ENCODE data around the gene STMN1.
A peak's percentile ranks its signal among the peaks of the same experiment; 100 is the strongest.

Gene STMN1

DNA sequence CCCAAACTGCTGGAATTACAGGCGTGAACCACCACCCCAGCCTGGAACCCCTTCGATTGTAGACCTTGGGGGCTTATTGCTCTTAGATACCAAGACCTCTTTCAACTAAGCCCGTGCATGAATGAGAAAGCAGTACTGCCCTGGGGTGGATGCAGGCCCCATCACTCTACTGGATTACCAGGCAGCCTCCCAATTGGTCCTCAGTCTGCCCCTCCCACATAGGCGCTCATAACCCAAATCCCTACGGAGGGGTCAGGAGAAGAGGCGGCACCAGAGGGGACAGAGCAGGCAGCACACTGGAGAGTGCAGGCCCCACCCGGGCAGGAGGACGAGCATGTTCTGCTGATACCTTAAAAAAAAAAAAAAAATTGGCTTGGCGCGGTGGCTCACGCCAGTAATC, 12.4 kb upstream of the STMN1 start:
- no peak for DNase-seq

DNA sequence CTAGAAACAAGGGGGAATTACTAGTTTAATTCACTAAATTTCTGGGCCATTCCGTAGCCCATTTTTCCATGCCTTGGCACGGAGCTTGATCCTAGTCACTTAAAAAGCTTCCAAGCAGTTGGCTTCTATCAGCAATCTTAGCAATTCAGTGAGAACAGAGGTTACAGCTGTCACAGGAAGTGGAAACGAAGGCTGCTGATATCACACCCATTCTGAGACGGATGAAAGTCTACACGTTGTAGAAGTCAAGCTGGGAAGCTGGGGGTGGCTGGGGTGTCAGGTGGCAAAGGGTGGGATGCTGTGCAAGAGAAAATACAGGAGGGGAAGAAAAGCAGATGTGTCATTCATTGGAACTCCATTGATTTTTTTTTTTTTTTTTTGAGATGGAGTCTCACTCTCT, 11.8 kb upstream of the STMN1 start:
- DNase-seq: no peak

DNA sequence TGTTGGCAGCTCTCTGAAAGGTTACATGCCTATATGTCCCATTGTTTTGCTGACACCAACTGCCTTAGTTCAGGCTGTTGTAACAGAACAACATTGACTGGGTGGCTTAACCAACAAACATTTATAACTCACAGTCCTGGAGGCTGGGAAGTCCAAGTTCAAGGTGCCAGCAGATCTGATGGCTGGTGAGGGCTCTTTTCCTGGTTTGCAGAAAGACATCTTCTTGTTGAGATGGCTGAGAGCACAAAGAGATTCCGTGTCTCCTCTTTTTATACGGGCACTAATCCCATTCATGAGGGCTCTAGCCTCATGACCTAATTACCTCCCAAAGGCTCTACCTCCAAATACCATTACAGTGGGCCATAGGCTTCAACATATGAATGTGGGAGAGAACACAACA, 10.2 kb upstream of the STMN1 start:
- DNase-seq: no peak

DNA sequence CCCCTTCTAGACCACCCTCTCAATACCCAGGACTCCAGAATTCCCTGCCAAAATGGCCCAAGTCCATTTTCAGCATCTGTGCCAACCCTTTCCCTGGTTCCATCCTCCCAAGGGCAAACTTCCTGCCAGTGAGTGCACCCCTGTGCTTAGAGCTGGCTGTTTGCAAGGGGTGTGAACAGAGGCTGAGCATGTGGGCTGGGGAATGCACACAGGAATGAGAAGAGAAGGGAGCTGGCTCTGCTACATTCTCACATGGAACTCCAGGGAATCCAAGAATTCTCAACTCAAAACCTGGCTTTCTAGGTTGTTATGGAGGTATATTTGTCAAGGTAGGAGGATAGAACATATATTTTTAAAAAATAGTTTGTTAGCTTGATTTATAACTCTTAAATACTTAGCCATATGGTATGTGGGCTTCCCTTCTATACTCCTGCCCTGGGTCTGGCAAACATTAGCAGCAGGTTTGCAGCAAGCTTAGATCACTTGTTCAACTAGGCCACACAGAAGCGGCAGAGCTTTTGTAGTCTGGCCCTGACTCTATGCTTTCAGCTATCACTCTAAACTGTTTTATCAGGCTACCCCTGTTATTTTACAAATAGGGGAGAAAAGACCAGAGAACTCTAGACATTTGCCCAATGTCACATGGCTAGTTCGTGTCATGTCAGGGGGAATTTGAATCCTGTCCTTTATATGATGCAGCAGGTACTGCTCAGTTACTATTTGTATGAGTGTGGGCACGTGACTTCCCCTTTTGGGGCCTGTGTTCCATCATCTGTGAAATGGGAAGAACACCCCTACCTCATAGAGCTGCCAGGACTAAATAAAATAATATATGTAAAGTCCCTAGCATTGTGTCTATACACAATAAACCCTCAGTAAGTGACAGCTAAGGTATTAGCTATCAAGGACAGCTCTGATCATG, 8.1 kb upstream of the STMN1 start:
- DNase-seq: no peak

DNA sequence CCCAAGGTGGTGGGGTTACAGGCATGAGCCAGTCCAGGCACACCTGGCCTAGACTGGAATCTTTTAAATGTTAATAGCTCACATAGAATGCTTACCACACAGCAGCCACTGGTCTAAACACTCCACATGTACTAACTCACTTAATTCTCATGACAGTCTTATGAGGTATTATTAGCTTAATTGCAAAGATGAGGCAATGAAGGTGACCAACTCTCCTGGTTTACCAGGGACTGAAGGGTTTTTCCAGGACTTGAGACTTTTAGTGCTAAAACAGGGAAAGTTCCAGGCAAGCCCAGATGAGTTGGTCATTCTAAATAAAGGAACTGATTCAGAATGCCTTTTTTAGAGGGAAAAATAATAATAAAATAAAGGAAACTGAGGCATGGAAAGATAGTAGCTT, 7.0 kb upstream of the STMN1 start:
- no peak for DNase-seq

DNA sequence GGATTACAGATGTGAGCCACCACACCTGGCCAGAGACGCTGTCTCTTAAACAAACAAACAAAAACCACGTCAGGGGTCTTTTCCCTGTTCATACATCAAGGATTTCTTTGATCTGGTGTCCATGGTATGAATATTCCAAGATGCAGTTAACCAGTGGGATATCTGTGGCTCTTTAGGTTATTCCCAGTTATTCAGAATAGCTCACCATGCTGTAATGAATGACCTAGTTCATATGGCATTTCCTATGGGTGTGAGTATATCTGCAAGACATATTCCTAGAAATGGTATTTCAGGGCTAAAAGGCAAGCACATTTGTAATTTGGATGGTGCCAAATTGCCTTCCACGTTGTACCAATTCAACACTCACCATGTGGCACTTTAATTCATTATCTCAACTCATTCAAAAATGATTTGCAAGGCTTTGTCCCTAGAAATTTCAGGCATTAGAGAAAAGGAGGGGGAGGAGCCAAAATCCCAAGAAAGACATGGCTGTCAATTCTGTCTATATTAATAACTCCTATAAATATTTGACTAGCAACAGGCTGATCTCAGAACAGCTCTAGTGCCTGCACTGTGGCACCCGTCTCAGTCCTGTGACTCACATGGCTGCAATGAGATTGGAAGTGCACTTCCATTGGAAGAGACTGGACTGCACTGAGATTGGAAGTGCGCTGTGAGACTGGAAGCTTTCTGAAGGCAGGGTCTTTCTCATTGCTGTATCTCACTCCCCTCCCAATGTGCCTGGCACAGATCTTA, 6.0 kb upstream of the STMN1 start:
- no peak for DNase-seq

DNA sequence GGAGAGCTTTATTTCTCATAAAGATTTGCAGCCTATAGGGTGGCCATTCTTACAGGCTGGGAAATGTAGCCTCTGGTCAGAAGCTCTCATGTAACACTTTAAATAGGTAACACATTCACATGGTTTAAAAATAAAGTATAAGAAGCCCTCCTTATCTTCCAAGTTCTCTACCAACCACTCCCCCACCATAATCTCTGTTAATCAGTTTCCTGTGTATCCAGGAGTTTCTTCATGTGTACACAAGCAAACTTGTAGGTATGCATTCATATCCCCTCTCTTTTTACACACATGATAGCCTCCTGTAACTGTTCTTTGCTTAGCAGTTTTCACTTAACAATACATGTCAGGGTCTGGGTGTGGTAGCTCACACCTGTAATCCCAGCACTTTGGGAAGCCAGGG, 4.9 kb upstream of the STMN1 start:
- no peak for DNase-seq

DNA sequence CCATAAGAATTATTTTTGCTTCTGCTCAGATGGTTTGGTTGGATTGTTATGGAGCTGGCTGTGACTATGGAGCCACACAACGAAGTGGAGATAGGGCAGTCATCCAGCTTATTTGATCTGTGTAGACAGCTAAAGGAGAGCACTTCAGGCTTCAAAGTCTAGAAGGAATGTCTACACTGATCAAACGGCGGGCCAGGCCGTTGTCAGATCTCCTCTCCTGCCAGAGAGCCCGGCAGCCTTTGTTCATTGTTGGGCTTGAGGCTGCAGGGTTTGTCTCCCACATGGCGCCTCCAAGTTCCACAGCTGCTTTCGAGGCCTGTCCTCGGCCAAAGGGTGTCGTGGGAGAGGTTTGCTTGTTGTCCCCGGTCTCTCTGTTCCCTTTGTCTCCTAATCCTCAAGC, 2.8 kb upstream of the STMN1 start:
- DNase-seq: no peak

DNA sequence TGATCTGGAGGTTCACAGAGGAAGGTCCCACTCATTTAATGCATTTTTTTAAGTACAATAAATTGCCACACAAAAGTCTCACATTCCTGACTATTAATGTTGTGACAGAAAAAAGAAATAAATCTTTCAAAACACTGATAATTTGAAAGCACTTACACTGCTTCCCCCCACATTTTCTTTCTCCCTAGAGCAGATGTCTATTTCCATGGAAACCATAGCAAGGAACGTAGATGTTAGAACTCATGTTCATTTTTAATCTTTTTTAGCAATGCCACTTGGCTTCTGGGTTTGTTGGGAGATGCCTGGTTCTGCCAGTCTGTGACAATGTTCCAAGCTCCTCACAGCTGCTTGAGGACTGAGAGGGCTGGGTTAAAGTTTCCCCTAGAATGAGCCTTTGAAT, 1.9 kb upstream of the STMN1 start:
- no peak for DNase-seq

DNA sequence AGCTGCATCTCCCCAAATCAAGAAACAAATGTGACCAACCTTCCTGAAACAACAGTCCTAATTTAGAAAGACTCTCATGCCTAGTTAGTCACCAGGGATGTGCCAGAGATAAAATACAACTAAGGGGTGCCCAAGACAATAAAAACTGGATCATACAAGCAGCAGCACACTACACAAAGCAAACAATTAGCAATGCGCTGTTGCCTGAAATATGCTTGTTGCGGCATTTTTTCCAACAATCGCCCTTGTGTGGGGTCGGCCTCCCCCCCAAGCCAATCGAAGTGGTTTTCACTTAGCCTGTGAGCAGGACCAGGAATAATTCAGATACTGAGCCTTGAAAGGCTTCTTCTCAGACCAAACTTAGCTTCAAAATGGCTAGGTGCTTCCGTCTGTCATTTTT, 1.4 kb upstream of the STMN1 start:
- no peak for DNase-seq

DNA sequence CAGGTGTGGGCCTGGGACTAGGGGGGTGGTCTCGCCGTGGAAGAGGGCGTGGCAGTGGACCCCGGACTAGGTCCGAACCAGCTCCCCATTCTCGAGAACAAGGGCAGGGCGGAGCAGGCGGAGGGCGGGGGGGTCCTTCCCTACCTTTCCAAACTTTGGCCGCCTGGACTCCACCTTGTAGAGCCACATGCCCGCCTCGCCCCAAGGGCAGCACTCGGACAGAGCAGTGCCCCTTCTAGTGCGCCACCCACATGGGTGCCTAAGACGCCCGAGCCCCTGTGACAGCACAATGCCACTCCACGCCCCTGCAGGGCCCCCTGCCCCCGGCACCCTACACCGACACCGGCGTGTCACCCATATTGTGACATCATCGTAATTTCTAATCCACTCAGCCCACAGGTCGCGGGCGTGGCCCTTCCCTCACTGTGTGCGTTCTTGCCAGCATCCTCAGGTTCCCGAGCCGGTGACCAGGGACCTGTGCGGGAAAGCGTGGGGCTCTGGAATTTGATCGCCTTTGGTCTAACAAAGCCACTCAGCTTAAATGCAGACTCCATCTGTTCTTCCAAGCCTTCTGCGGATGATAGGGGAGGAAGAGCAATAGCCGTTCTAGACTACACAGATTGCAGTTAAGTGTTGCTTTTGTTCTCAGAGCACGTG, 553 bp upstream of the STMN1 start:
- peak; percentile 11 for DNase-seq

DNA sequence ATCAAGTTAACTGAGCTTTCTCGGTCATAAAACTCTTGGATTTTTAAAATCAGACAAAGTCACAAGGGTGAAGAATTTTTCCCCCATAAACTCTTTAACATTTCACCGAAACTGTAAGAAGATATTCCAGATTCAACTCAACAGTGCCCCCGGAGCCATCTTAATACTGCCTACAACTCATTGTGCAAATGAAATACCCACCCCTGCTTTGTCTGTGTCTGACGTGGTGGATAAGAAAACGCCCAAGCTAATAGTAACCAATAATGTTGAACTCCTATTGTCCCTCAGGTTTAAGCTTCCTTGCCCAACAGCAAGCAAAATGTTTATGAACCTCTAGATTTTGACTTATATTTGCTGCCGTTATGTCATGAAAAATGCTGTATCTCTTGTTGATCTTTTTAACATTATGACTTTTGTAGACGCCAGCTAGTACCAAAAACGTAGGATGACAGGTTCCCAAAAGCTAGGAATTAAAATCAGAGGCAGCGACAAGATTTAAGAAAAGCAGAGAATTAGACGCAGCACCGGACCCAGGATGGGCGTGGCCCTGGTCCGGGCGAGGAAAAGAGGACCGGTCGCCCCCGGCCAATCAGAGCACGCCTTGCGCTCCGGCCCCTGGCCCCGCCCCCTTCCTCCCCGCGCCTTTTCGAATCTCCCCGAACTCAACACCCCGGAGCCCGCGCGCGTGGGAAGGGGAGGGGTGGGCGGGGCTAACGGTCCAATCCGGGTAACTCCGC, 1.1 kb downstream of the STMN1 start:
- DNase-seq: no peak

DNA sequence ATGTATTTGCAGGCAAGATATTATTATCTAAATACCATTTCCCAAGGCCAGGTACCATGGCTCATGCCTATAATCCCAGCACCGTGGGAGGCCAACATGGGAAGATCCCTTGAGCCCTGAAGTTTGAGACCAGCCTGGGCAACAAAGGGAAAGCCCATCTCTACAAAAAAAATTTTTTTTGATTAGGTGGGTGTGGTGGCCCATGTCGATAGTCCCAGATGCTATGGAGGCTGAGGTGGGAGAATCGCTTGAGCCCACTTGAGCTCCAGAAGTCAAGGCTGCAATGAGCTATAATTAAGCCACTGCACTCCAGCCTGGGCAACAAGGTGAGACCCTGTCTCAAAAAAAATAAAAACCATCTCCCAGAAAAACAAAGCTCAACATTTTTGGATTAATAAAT, 2.2 kb downstream of the STMN1 start:
- no peak for DNase-seq

DNA sequence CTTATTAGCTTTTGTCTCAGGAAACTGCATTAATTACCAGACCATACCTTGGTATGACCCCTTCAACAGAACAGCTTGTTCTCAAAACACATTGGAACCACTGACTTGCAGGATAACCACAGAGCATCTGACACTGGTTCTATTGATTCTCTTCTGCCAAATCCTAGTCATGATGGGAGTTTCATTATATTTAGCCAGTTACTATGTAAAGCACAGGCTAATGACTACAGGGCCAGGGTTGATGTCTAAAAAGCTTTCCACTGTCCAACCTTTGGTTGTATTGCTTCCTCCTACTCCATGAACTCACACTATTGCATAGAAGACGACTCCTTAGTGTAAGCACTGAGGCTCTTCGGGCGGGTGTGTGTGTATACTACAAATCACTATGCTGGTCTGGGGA, 3.8 kb downstream of the STMN1 start:
- DNase-seq: no peak

DNA sequence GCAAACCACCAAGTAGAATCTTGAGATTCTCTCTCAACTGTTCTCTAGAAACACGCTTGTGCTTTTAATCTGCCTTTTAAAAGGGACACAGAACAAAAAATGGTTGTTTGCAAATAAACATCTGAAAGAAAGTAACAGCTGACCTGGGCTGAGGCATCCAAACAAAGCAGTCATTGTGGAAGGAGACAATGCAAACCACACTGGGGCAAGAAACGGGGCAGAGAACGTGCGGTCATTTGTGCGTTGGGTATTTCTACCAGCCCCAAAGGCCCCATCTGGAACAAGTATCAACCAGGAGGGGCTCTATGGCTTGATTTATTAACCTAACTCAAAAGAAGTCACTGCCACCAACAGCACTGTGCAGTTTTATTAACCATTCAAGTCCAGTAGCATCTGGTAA, 6.0 kb downstream of the STMN1 start:
- DNase-seq: no peak

DNA sequence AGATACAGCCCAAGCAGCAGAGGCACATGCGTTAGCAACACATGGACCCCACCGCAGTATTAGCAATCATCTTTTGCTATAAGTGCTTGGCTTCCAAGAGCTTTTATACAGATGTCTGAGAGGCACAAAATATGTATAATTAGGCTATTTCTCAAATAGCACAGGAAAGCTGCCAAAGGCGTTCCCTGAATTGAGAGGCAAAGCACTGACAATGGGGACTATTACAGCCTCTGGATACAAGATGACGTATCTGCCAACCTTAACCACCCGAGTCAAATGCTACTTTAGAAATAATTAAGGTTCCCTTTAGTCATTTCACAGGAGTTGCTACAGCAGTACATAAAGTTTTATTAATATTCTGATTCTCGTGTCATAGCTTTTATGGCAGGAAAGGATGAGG, 6.4 kb downstream of the STMN1 start:
- DNase-seq: no peak

DNA sequence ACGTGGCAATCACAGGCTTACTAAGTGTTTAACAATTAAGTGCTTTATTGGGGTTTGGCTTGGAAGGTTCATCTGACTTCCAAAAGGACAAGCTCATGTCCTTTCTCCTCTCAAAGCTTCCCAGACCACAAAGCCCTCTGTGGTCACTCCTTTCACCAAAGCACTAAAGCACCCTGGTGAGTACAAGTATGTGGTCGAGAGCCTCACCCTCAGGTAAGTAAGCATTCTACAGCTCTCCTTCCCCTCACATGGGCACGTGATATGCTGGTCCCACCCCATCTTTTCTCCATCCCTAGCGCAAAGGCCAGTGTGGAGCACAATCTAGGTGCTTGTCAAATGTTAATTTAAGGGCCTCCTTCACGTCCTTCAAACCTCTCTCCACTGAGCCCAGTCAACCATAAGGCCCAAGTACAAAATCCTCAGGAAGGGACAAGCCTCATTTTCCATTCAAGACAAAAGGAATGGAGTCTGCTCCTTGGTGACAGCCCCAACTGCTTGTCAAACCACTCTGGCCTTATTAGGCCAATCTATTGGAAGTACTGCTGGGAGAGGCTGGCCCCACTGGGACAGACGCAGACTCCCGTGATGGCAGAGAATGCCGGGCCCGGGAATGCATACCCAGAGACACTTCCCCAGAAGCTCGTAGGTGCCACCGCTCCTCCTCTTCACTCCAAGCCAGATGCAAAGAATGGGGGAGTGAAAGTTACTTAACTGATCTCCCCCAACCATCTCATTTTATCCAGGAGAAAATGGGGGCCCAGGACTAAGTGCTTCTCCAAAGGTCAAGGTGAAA, 7.8 kb downstream of the STMN1 start:
- no peak for DNase-seq

DNA sequence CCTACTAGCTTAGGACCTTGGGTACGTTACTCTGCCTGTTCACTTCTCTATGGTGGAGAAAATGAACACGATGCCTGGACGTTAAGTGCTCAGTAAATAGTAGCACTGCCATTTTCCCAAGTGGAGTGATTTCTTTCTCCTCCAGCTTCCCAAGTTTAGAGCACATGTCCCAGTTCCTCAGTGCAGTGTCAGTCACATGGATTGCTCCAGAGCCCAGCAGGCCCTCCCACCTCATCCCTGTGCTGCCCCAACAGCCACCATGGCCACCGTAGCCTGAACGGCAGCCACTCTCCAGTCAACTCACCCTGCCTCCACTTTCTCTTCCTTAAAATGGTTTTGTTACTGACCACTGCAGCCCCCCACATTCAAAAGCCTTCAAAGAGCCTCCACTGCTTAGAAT, 8.5 kb downstream of the STMN1 start:
- DNase-seq: no peak

DNA sequence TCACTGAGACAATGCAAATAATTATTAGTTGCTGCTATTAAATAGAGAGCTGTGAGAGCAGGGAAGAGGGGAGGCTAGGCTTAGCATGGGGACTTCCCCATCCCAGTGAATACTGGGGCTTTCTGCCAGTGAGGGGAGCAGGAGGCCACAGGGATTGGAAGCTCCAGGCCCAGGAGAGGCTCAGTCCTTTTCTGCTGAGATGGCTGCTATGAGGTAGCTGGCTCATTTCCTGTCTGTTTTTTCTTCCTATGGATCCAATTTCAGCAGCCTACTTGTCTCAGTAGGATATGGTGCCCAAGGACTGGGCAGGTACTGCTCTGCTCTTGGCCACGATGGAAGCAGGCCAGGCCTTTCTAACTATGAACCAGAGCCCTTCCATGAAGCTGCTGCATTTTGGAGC, 10.0 kb downstream of the STMN1 start:
- DNase-seq: no peak

DNA sequence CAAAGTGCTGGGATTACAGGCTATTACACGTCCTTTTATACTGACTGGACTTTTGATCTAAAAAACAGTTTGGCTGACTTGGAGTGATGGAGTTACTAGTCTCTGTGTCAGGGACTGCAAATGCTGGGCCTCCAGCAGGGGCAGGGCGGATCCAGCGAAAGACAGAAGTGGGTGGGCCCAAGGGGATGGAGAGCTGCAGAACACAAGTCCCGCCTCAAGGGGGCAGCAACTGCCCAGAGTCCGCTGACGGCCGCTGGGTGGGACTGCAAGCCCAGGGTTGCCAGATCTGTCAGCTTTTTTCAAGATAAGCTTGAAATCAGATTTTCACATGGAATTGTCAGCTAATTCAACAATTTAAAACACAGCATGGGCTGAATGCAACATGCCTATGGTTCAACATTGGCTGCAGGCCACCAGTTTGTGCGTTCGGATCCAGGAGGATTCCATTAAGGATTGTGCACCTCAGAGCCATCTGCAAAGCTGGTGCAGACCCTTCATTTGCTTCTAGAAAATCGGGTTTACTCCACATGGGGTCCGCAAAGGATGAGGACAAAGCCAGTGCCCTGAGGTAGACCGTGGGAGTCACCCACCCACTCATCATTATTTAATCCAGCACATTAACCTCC, 10.7 kb downstream of the STMN1 start:
- DNase-seq: peak; percentile 55

DNA sequence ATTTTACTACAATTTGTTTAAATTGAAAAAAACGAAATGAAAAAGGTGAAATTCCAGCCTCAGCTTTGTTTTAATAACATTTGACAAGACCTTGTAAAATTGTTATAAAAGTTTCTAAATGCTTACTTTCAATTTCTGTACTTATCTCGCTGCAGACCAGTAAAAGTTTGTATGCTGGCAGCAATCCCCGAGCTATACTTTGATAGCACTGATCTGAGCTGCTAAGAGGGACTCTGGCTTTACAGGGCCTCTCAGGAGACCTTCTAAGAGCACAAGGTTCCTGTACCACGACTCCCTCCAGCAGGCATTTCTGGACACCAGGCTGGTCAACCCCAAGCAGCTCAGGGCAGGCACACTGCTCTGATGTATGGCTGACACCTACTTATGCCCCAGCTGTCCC, 13.1 kb downstream of the STMN1 start:
- DNase-seq: no peak

DNA sequence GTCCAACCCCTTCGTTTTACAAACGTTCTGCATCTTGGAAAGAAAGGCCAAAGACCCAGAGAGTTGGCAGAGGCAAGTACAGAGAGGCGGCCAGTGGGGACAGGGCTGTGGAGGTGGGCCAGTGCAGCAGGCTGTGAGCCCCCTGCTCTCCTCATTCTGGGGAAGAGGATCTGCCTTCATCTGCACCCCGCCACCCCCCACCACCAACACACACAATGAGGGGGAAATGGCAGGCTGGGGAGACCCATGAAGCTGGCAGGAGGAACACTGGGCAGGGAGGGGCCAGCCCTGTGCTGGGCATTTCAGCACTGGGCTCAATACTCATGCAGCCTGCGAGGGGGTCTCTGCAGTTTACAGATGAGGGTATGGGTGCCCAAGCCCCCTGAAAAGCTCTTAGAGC, 14.6 kb downstream of the STMN1 start:
- no peak for DNase-seq

Measured in cortex of kidney (tissue), 1 donor.